ENCODE results near the gene DENND5A. TPM values are rescaled to one million over a fixed set of nuclear protein-coding genes. Genes with fewer than 3 reads are reported as not detected.

DENND5A gene
- total and polyA plus RNA-seq, 2 of the 8 experiments (the other 6 are each of a cell fraction or from before 2014, with no cell fraction given), result 65.7 to 139 TPM

DNA sequence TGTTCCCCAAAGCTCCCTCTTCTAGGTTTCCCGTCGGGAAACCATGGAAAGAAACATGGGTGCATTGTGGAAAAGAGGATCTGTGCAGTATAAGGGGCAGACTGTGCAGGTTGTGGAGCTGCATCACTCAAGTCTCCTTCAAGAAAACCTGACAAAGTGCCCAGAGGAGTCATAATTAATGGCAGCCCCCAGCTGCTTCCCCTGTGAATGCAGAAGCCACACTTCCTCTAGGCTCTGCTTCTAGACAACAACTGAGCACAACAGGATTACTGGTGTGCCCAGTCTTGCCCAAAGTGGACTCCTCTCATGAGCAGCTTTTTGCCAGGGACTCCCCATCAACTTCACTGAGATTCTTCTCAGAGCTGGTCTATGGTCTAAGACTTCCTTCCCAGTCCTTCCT is 131.2 kb downstream of the DENND5A start:
- Histone ChIP-seq H3K23ac (ENCODE audit: insufficient read length) (no peak overlapping the region), H3K56ac (replicated peaks; ENCODE audit: insufficient read length, low read depth, low read length) (no peak overlapping the region), H2BK15ac (ENCODE audit: low read length) (no peak overlapping the region), H2BK12ac (ENCODE audit: low read depth, low read length) (no peak overlapping the region), H4K20me1 (replicated peaks in 1 of 2; ENCODE audit: control insufficient read depth in 1 of 2, insufficient read depth in 2 of 2, low read length in 2 of 2) (peaks cover 0 to 2% of the 10 kb centered on the region in 2 experiments), H4K91ac (replicated peaks; ENCODE audit: insufficient read length, low read length) (no peak overlapping the region), H3K36me3 (ENCODE audit: control insufficient read depth in 2 of 4, insufficient read depth in 4 of 4, low read length in 3 of 4) (peaks cover 0 to 4% (median 2%) of the 10 kb centered on the region in 4 experiments; a peak in 3 of 8 replicates), H3K79me1 (ENCODE audit: low read depth, low read length) (no peaks in the 10 kb centered on the region), H3K9ac (replicated peaks in 1 of 4; ENCODE audit: extremely low read depth in 1 of 4, low read depth in 3 of 4, low read length in 3 of 4) (no peak overlapping the region), H4K8ac (ENCODE audit: extremely low read depth, insufficient read depth, low read length) (no peak overlapping the region), H3K4me3 (ENCODE audit: extremely low read depth in 1 of 4, insufficient read depth in 2 of 4, low read depth in 3 of 4, low read length in 4 of 4) (no peak overlapping the region), H3K23me2 (ENCODE audit: low read depth, low read length) (no peaks in the 10 kb centered on the region), H2BK5ac (ENCODE audit: low read depth, low read length) (no peak overlapping the region), H2BK120ac (replicated peaks; ENCODE audit: low read depth, low read length) (no peak overlapping the region), H3K4me1 (replicated peaks in 1 of 4; ENCODE audit: control insufficient read depth in 3 of 4, insufficient read depth in 4 of 4, low read length in 3 of 4) (peaks cover 0 to 12% (median 2%) of the 10 kb centered on the region in 4 experiments; a peak in 3 of 7 replicates), H3K79me2 (ENCODE audit: control insufficient read depth in 1 of 2, insufficient read depth in 2 of 2, low read length in 2 of 2) (no peaks in the 10 kb centered on the region), H3K27me3 (replicated peaks in 1 of 4; ENCODE audit: control insufficient read depth in 3 of 4, extremely low read depth in 1 of 4, insufficient read depth in 3 of 4, low read length in 3 of 4) (no peaks in the 10 kb centered on the region), H2AK5ac (ENCODE audit: low read depth, low read length) (no peak overlapping the region), H3K9me3 (ENCODE audit: insufficient read depth in 2 of 2, low read depth in 1 of 2, low read length in 1 of 2) (no peaks in the 10 kb centered on the region), H3K4ac (replicated peaks; ENCODE audit: insufficient read length, low read depth, low read length) (no peak overlapping the region), H3K4me2 (ENCODE audit: insufficient read depth in 1 of 2, low read depth in 2 of 2, low read length in 2 of 2) (no peak overlapping the region), H2BK20ac (ENCODE audit: low read length) (no peak overlapping the region), H4K5ac (ENCODE audit: insufficient read length, low read depth, low read length) (no peak overlapping the region), H3K27ac (ENCODE audit: low read depth, low read length) (no peak overlapping the region), H3K14ac (ENCODE audit: insufficient read length) (no peak overlapping the region), H2AFZ (ENCODE audit: low read length) (no peak overlapping the region), H3K18ac (ENCODE audit: extremely low read depth, low read length) (no peak overlapping the region)
- FAIRE-seq, result no peak
- CTCF ChIA-PET (ENCODE audit: partially characterized antibody), result interaction anchor here (0.9 to 6.6 kb wide), 8 partner anchors 8 to 373 kb away, joined by 3 to 41 read pairs (median 4); no protein-coding TSS in a partner anchor
- WGBS, 2 experiments (ENCODE audit: extremely low coverage in 1 of 2, insufficient coverage in 1 of 2, insufficient read length in 1 of 2, insufficient replicate concordance in 2 of 2, low coverage in 1 of 2, low lambda C conversion rate in 2 of 2, missing lambda C conversion rate in 1 of 2), result 100% methylated on average over 2 of the region's 2 CpGs; no CpG with 5 or more reads in 1 of the 2 experiments
- POLR2A ChIA-PET (ENCODE audit: partially characterized antibody), result no interaction called here
- TF ChIP-seq HDAC2 (IDR thresholded peaks at IDR 0.05; ENCODE audit: borderline replicate concordance in 1 of 2, low read depth in 2 of 2, low read length in 2 of 2) (no peak), FOSL1 (IDR thresholded peaks at IDR 0.05; ENCODE audit: insufficient read depth, low read depth, low read length) (no peak), RFX5 (IDR thresholded peaks at IDR 0.05; ENCODE audit: borderline replicate concordance, low read depth, low read length) (no peak), SP1 (IDR thresholded peaks at IDR 0.05; ENCODE audit: low read depth, low read length) (no peak), JUND (IDR thresholded peaks at IDR 0.05; ENCODE audit: low read length) (no peak), GTF2F1 (IDR thresholded peaks at IDR 0.05; ENCODE audit: borderline replicate concordance, low read depth, low read length) (no peak), BRCA1 (IDR thresholded peaks at IDR 0.05; ENCODE audit: low read depth, low read length) (no peak), NANOG (IDR thresholded peaks at IDR 0.05; ENCODE audit: insufficient read depth, low read depth, low read length, poor library complexity, severe bottlenecking) (no peak), MAX (IDR thresholded peaks at IDR 0.05) (no peak), TEAD4 (IDR thresholded peaks at IDR 0.05; ENCODE audit: low read depth, low read length) (no peak), SP2 (IDR thresholded peaks at IDR 0.05; ENCODE audit: low read length) (no peak)
- DNase-seq (ENCODE audit: low read depth in 1 of 2, low spot score in 2 of 2), result no peak

Measured in H1 (cell line).